ENCODE measurements around the gene PLXNA4.

Gene PLXNA4

GRCh38 chr7:132592231-132592920 lies 16.1 kb upstream of the PLXNA4 start:
- DNase-seq: no peak
- intact Hi-C loops (cut with DNase I): no loop called here

- intact Hi-C loops (cut with DNase I): no loop called here
- no peak for DNase-seq
Measured at GRCh38 chr7:132590162-132590561, 13.9 kb upstream of the PLXNA4 start.

- intact Hi-C loops (cut with DNase I): loop anchor here (10.0 kb wide), 1 partner anchor 846 kb away; no protein-coding TSS in a partner anchor
Measured at GRCh38 chr7:132588596-132588995, 12.3 kb upstream of the PLXNA4 start.

GRCh38 chr7:132584796-132585494 lies 8.7 kb upstream of the PLXNA4 start:
- intact Hi-C loops (cut with DNase I): loop anchor here (10.0 kb wide), 1 partner anchor 850 kb away; no protein-coding TSS in a partner anchor

More at GRCh38 chr7:132588596-132588995, 12.3 kb upstream of the PLXNA4 start:
- DNase-seq: no peak

GRCh38 chr7:132581431-132581830 lies 5.2 kb upstream of the PLXNA4 start:
- intact Hi-C loops (cut with DNase I): loop anchor here (2.0 to 10.0 kb wide), 2 partner anchors 853 to 893 kb away; no protein-coding TSS in a partner anchor

More at GRCh38 chr7:132584796-132585494, 8.7 kb upstream of the PLXNA4 start:
- DNase-seq: peak in 3 of 10 donors; percentile 27 to 87 (median 30)

GRCh38 chr7:132580717-132581285 lies 4.5 kb upstream of the PLXNA4 start:
- peak; percentile 57 to 95 (median 78) for DNase-seq

More at GRCh38 chr7:132581431-132581830, 5.2 kb upstream of the PLXNA4 start:
- DNase-seq: no peak

GRCh38 chr7:132580277-132580676 lies 4.0 kb upstream of the PLXNA4 start:
- intact Hi-C loops (cut with DNase I): loop anchor here (1.0 to 10.0 kb wide), 3 partner anchors 262 to 891 kb away; no protein-coding TSS in a partner anchor
- no peak for DNase-seq

More at GRCh38 chr7:132580717-132581285, 4.5 kb upstream of the PLXNA4 start:
- intact Hi-C loops (cut with DNase I): loop anchor here (1.0 to 10.0 kb wide), 3 partner anchors 262 to 892 kb away; no protein-coding TSS in a partner anchor

- DNase-seq: no peak
Measured at GRCh38 chr7:132579260-132579899, 3.1 kb upstream of the PLXNA4 start.

GRCh38 chr7:132578826-132579225 lies 2.6 kb upstream of the PLXNA4 start:
- no peak for DNase-seq
- intact Hi-C loops (cut with DNase I): no loop called here

More at GRCh38 chr7:132579260-132579899, 3.1 kb upstream of the PLXNA4 start:
- intact Hi-C loops (cut with DNase I): no loop called here

GRCh38 chr7:132578050-132578370 lies 1.7 kb upstream of the PLXNA4 start:
- intact Hi-C loops (cut with DNase I): no loop called here
- no peak for DNase-seq

- DNase-seq: peak; percentile 51 to 96 (median 80)
- intact Hi-C loops (cut with DNase I): no loop called here
Measured at GRCh38 chr7:132577206-132578049, 1.2 kb upstream of the PLXNA4 start.

GRCh38 chr7:132576721-132577085 lies 433 bp upstream of the PLXNA4 start:
- intact Hi-C loops (cut with DNase I): no loop called here
- DNase-seq: peak in 1 of 10 donors; percentile 86

GRCh38 chr7:132575419-132575981 lies 770 bp downstream of the PLXNA4 start:
- peak; percentile 32 to 94 (median 68) for DNase-seq

GRCh38 chr7:132574223-132574622 lies 2.0 kb downstream of the PLXNA4 start:
- intact Hi-C loops (cut with DNase I): no loop called here
- DNase-seq: no peak

More at GRCh38 chr7:132575419-132575981, 770 bp downstream of the PLXNA4 start:
- intact Hi-C loops (cut with DNase I): no loop called here

GRCh38 chr7:132573251-132573955 lies 2.9 kb downstream of the PLXNA4 start:
- no peak for DNase-seq
- intact Hi-C loops (cut with DNase I): no loop called here

GRCh38 chr7:132572526-132572925 lies 3.7 kb downstream of the PLXNA4 start:
- no peak for DNase-seq
- intact Hi-C loops (cut with DNase I): no loop called here

GRCh38 chr7:132571970-132572369 lies 4.3 kb downstream of the PLXNA4 start:
- DNase-seq: no peak
- intact Hi-C loops (cut with DNase I): no loop called here

- intact Hi-C loops (cut with DNase I): no loop called here
- DNase-seq: no peak
Measured at GRCh38 chr7:132569884-132570614, 6.2 kb downstream of the PLXNA4 start.

All from posterior cingulate gyrus (tissue), 11 donors.